Measurements from ENCODE around the gene MT1HL1.
"Not testable (repeated sequence)": the region's sequence is repeated elsewhere in the genome, so short reads cannot be mapped to it uniquely, and the experiment has no call there.

The MT1HL1 gene

GRCh38 chr1:236978740-236979139, 25.5 kb downstream of the MT1HL1 start:
- DNase-seq (ENCODE audit: low read depth): no peak

- DNase-seq (ENCODE audit: low read depth): no peak
Observed at GRCh38 chr1:236975461-236975860, 28.8 kb downstream of the MT1HL1 start.

GRCh38 chr1:236974025-236974424, 30.2 kb downstream of the MT1HL1 start:
- not testable (repeated sequence) for DNase-seq (ENCODE audit: low read depth)

- no peak for DNase-seq (ENCODE audit: low read depth)
Observed at GRCh38 chr1:236966636-236967035, 37.6 kb downstream of the MT1HL1 start.

- DNase-seq (ENCODE audit: low read depth): no peak
Observed at GRCh38 chr1:236963920-236964319, 40.3 kb downstream of the MT1HL1 start.

GRCh38 chr1:236959112-236959511, 45.1 kb downstream of the MT1HL1 start:
- no peak for DNase-seq (ENCODE audit: low read depth)

GRCh38 chr1:236957235-236957634, 47.0 kb downstream of the MT1HL1 start:
- DNase-seq (ENCODE audit: low read depth): no peak
